Endothelial cell of umbilical vein (primary cell): ENCODE measurements around the gene TBC1D16.

ENCODE experiments used
- EZH2 ChIP-seq: IDR thresholded peaks from 2 replicates; pipeline ENCODE4 v1.6.1; 2012; ENCODE audit warnings: borderline replicate concordance, low read depth, mild to moderate bottlenecking, moderate library complexity, low read length, inconsistent platforms; ENCODE audit not compliant: severe bottlenecking
- FOS ChIP-seq: IDR thresholded peaks from 2 replicates; pipeline ENCODE4 v1.6.1; 2011; ENCODE audit warnings: mild to moderate bottlenecking, low read length, moderate library complexity, borderline replicate concordance; ENCODE audit not compliant: insufficient read depth
- POLR2A ChIP-seq: IDR thresholded peaks from 2 replicates; pipeline ENCODE4 v1.6.1; 2012; ENCODE audit warnings: low read depth, mild to moderate bottlenecking, control low read depth, low read length
- POLR2AphosphoS5 ChIP-seq: IDR thresholded peaks from 2 replicates; pipeline ENCODE4 v1.6.1; 2012; ENCODE audit warnings: low read depth, mild to moderate bottlenecking, control low read depth, low read length, moderate library complexity; ENCODE audit not compliant: insufficient read depth
- TF ChIP-seq, protein P1 (sequence below), 2 donors: IDR thresholded peaks; 1 replicate in 1 of 2; 2 replicates in 1 of 2; pipeline ENCODE4 v1.5.1; 2011; ENCODE audit warnings: low read length in 2 of 2, mild to moderate bottlenecking in 2 of 2, moderate library complexity in 2 of 2, control low read depth in 1 of 2, inconsistent platforms in 1 of 2, low read depth in 1 of 2; ENCODE audit not compliant: insufficient read depth in 1 of 2; ENCODE audit errors: extremely low read depth in 1 of 2
- TF ChIP-seq, protein P2 (sequence below): IDR thresholded peaks from 2 replicates; pipeline ENCODE4 v1.6.1; 2011; ENCODE audit not compliant: insufficient read depth, insufficient read length

DNA sequence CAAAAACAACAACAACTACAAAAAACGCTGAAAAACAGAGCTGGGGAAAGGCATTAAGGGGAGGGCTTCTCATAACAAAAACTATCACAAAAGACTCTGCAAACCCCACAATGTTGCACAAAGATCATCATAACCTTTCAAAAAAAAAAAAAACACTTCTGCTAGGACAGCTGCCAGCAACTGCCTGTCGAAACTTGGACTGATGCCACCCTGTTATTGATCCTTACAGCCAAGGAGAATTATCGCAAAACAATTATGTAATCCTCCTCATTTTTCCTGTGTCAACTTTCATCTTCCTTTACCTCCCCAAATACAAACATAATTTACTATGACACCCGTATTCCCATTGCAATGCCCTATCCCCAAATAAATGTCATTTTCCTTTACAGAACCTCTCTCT lies 10.0 kb upstream of the TBC1D16 start:
- TF ChIP-seq, protein P1, sequence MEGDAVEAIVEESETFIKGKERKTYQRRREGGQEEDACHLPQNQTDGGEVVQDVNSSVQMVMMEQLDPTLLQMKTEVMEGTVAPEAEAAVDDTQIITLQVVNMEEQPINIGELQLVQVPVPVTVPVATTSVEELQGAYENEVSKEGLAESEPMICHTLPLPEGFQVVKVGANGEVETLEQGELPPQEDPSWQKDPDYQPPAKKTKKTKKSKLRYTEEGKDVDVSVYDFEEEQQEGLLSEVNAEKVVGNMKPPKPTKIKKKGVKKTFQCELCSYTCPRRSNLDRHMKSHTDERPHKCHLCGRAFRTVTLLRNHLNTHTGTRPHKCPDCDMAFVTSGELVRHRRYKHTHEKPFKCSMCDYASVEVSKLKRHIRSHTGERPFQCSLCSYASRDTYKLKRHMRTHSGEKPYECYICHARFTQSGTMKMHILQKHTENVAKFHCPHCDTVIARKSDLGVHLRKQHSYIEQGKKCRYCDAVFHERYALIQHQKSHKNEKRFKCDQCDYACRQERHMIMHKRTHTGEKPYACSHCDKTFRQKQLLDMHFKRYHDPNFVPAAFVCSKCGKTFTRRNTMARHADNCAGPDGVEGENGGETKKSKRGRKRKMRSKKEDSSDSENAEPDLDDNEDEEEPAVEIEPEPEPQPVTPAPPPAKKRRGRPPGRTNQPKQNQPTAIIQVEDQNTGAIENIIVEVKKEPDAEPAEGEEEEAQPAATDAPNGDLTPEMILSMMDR (IDR thresholded peaks at IDR 0.05; ENCODE audit: extremely low read depth in 1 of 2, insufficient read depth in 1 of 2, low read depth in 1 of 2, low read length in 2 of 2) = no peak
- no peak for TF ChIP-seq EZH2
- TF ChIP-seq POLR2AphosphoS5 = no peak
- TF ChIP-seq FOS = no peak
- no peak for TF ChIP-seq POLR2A
- TF ChIP-seq, protein P2, sequence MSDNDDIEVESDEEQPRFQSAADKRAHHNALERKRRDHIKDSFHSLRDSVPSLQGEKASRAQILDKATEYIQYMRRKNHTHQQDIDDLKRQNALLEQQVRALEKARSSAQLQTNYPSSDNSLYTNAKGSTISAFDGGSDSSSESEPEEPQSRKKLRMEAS = no peak
